ENCODE measurements around the gene CLTC. TPM values are rescaled to one million over a fixed set of nuclear protein-coding genes. Genes with fewer than 3 reads are reported as not detected.
A peak's percentile ranks its signal among the peaks of the same experiment; 100 is the strongest.

Gene CLTC
- total RNA-seq, 1 donor from 2014 or later = 273 TPM

GRCh38 chr17:59638553-59638952 is 18.9 kb downstream of the CLTC start:
- no peaks in the 10 kb centered on the region for H3K27me3 Mint-ChIP-seq (ENCODE audit: unreplicated experiment)
- TF ChIP-seq CTCF (IDR thresholded peaks at IDR 0.05; ENCODE audit: unreplicated experiment) = no peak
- H3K4me3 Mint-ChIP-seq (ENCODE audit: unreplicated experiment) = no peak overlapping the region
- H3K36me3 Mint-ChIP-seq (ENCODE audit: low read depth, unreplicated experiment) = no peaks in the 10 kb centered on the region
- H3K9me3 Mint-ChIP-seq (ENCODE audit: unreplicated experiment) = no peaks in the 10 kb centered on the region
- H3K4me1 Mint-ChIP-seq (ENCODE audit: unreplicated experiment) = peaks cover 33% of the 10 kb centered on the region
- DNase-seq (ENCODE audit: low spot score) = no peak
- H3K27ac Mint-ChIP-seq (ENCODE audit: unreplicated experiment) = no peak overlapping the region

DNA sequence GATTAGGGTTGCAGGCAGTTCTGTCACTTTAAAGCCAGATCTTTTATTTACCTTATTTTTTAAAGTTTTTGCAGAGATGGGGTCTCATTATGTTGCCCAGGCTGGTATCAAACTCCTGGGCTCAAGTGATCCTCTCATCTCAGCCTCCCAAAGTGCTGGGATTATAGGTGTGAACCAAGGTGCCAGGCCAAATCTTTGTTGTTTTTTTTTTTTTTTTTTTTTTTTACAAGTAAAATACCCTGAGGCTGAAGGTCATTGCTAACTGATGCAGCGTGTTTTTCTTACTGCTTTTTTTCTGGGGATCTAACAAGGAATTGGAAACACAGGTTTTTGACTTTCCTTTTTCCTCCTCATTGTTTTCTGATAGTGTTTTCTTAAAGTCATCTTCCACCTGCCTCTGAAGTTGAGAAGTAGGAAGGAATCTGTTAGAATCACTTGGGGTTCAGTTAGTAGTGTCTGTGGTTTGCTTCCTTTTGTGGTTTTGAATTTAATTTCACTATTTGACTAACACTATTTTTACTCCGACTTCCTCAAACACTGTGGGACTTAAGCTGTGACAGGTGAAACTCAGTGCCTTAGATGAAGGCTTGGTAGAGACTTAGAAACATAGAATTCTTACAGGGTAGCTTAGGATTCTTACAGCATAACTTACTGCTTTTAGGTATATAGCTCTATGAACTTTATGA is 22.2 kb downstream of the CLTC start:
- no peak for TF ChIP-seq CTCF (IDR thresholded peaks at IDR 0.05; ENCODE audit: unreplicated experiment)
- Mint-ChIP-seq H3K4me3 (ENCODE audit: unreplicated experiment) (no peak overlapping the region), H3K4me1 (ENCODE audit: unreplicated experiment) (peaks cover 28% of the 10 kb centered on the region), H3K36me3 (ENCODE audit: low read depth, unreplicated experiment) (no peaks in the 10 kb centered on the region), H3K27ac (ENCODE audit: unreplicated experiment) (peak overlapping the region; percentile 55), H3K9me3 (ENCODE audit: unreplicated experiment) (no peaks in the 10 kb centered on the region), H3K27me3 (ENCODE audit: unreplicated experiment) (no peaks in the 10 kb centered on the region)
- DNase-seq (ENCODE audit: low spot score) = no peak

DNA sequence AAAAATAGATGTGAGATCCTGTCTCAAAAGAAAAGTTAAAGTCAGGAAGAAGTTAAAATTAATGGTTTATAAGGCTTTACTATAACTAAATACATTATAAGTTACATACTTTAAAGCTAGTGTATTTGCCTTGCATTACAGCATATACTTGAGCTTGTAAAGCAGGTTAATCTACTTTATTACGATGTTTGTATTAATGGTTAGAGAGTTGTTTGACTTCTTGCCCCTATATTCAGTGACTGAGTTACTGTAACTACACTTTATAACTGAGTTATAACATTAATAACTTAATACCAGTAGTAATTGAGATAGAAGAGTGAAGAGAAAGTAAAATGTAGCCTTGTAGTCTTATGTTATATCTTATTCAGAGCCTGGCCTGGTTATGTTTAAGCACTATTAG is 22.9 kb downstream of the CLTC start:
- H3K4me3 Mint-ChIP-seq (ENCODE audit: unreplicated experiment) = no peak overlapping the region
- H3K4me1 Mint-ChIP-seq (ENCODE audit: unreplicated experiment) = peaks cover 30% of the 10 kb centered on the region
- no peak for DNase-seq (ENCODE audit: low spot score)
- no peak for TF ChIP-seq CTCF (IDR thresholded peaks at IDR 0.05; ENCODE audit: unreplicated experiment)
- no peaks in the 10 kb centered on the region for H3K36me3 Mint-ChIP-seq (ENCODE audit: low read depth, unreplicated experiment)
- no peaks in the 10 kb centered on the region for H3K9me3 Mint-ChIP-seq (ENCODE audit: unreplicated experiment)
- H3K27ac Mint-ChIP-seq (ENCODE audit: unreplicated experiment) = no peak overlapping the region
- H3K27me3 Mint-ChIP-seq (ENCODE audit: unreplicated experiment) = no peaks in the 10 kb centered on the region

GRCh38 chr17:59643159-59644140 is 23.8 kb downstream of the CLTC start:
- peaks cover 8% of the 10 kb centered on the region for H3K36me3 Mint-ChIP-seq (ENCODE audit: low read depth, unreplicated experiment)
- H3K27ac Mint-ChIP-seq (ENCODE audit: unreplicated experiment) = no peak overlapping the region
- H3K4me1 Mint-ChIP-seq (ENCODE audit: unreplicated experiment) = peaks cover 27% of the 10 kb centered on the region
- H3K27me3 Mint-ChIP-seq (ENCODE audit: unreplicated experiment) = peaks cover 1% of the 10 kb centered on the region
- DNase-seq (ENCODE audit: low spot score) = no peak
- H3K9me3 Mint-ChIP-seq (ENCODE audit: unreplicated experiment) = no peaks in the 10 kb centered on the region
- no peak for TF ChIP-seq CTCF (IDR thresholded peaks at IDR 0.05; ENCODE audit: unreplicated experiment)
- H3K4me3 Mint-ChIP-seq (ENCODE audit: unreplicated experiment) = no peak overlapping the region

GRCh38 chr17:59647288-59647687 is 27.6 kb downstream of the CLTC start:
- no peak for TF ChIP-seq CTCF (IDR thresholded peaks at IDR 0.05; ENCODE audit: unreplicated experiment)
- Mint-ChIP-seq H3K27me3 (ENCODE audit: unreplicated experiment) (peaks cover 1% of the 10 kb centered on the region), H3K27ac (ENCODE audit: unreplicated experiment) (no peak overlapping the region), H3K36me3 (ENCODE audit: low read depth, unreplicated experiment) (peaks cover 23% of the 10 kb centered on the region), H3K9me3 (ENCODE audit: unreplicated experiment) (no peaks in the 10 kb centered on the region), H3K4me3 (ENCODE audit: unreplicated experiment) (no peak overlapping the region), H3K4me1 (ENCODE audit: unreplicated experiment) (peaks cover 14% of the 10 kb centered on the region)
- DNase-seq (ENCODE audit: low spot score) = no peak
